Epidermal melanocyte (primary cell): ENCODE measurements around the gene USP4.
A peak's percentile ranks its signal among the peaks of the same experiment; 100 is the strongest.
"Not testable (repeated sequence)": the region's sequence is repeated elsewhere in the genome, so short reads cannot be mapped to it uniquely, and the experiment has no call there.

Experiments
- DNase-seq: peaks from one replicate; pipeline ENCODE4 v3.0.0; 2011; ENCODE audit warnings: low spot score; ENCODE audit not compliant: insufficient read length

Gene USP4

GRCh38 chr3:49339941-49340800 lies at the start of gene USP4:
Gene USP4 (minus strand): TSS chr3:49340053. CDS start chr3:49340024, 29 bp downstream.
- peak; percentile 61 for DNase-seq

DNA sequence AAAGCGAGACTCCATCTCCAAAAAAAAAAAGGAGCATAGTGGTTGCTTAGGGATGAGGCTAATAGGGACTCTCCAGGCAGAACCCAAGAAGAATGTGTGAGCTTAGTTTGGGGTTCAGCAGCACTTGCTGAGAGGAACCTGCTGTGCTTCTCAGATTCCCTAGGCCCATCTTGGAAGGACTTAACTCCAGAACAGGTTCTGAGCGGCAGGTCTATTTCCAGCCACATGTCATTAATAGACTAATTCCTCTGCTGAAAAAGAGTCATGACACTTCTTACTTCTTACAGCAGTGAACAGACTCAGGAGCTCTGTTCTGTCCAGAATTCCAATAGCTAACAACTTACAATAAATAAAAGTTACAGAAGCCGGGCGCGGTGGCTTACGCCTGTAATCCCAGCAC lies 49.4 kb upstream of the USP4 start:
- no peak for DNase-seq

GRCh38 chr3:49388289-49388820 lies 48.5 kb upstream of the USP4 start:
- no peak for DNase-seq

- DNase-seq = no peak
Observed at GRCh38 chr3:49387721-49388120, 47.9 kb upstream of the USP4 start.

GRCh38 chr3:49386056-49386756 lies 46.4 kb upstream of the USP4 start:
- DNase-seq = no peak

GRCh38 chr3:49385617-49386016 lies 45.8 kb upstream of the USP4 start:
- no peak for DNase-seq

DNA sequence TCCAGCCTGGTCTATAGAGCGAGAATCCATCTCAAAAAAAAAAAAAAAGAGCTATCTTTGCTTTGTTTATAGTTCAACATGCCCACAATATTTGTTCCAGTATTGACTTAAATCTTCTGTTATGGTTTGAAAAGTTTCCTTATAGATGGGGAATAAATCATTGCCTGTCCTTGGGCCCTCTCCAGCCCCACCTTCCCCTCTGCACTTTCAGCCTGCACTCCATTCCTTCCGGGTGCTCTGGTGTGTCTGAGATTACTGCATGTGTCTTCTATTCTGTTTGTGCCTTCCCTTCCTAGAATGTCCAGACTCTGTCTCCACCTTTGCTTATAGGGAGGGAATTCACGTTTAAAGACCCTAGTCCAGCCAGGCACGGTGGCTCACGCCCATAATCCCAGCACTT lies 43.5 kb upstream of the USP4 start:
- no peak for DNase-seq

GRCh38 chr3:49378249-49378895 lies 38.5 kb upstream of the USP4 start:
- no peak for DNase-seq

GRCh38 chr3:49377483-49377882 lies 37.6 kb upstream of the USP4 start:
- DNase-seq = no peak

- no peak for DNase-seq
Observed at GRCh38 chr3:49371946-49372345, 32.1 kb upstream of the USP4 start.

- DNase-seq = no peak
Observed at GRCh38 chr3:49370585-49371290, 30.9 kb upstream of the USP4 start.

- DNase-seq = no peak
Observed at GRCh38 chr3:49362561-49362960, 22.7 kb upstream of the USP4 start.

GRCh38 chr3:49359623-49360022 lies 19.8 kb upstream of the USP4 start:
- DNase-seq = no peak

GRCh38 chr3:49358884-49359225 lies 19.0 kb upstream of the USP4 start:
- DNase-seq = no peak

DNA sequence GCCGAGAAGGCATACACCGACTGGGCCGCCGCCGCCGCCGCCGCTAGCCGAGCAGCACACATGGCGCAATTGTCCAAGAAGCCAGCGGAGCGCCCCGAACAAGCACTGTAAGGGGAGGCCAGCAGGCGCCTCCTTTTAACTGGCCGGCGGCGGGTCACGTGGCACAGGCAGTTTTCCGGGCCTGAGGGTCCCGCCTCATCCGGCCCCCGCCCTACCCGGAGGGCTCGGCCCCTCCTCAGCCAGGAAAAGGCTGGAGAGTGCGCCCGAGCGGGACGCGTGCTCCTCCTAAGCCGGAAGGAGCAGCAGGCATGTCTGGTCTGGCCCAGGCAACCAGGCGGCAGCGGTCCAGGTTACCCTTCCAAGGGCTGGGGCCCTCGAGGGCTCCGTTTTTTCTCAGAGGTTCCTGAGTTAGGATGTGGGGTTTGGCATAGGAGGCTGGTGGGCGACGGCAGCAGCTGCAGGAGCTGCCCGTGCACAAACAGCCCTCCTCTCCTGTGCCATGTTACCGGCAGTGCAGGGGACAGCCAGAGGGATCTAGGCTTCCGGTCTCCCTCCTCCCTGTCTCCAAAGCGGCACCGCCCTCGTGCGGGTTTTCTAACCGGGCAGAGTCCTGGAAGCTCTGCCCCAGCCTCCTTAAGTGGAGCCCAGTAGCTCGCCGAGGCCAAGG lies 18.5 kb upstream of the USP4 start, which contains the start of gene GPX1:
Gene GPX1 (minus strand): TSS at position 137 of the 667 bp plus-strand sequence. CDS start 75 bp downstream, at position 62.
- peak; percentile 86 for DNase-seq

GRCh38 chr3:49357443-49358216 lies 17.8 kb upstream of the USP4 start:
- DNase-seq = not testable (repeated sequence)

DNA sequence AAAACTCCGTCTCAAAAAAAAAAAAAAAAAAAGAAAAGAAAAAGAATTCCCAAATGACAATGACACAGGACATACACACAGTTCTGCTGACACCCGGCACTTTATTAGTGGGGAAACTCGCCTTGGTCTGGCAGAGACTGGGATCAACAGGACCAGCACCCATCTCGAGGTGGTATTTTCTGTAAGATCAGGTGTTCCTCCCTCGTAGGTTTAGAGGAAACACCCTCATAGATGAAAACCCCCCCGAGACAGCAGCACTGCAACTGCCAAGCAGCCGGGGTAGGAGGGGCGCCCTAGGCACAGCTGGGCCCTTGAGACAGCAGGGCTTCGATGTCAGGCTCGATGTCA lies 17.2 kb upstream of the USP4 start:
- not testable (repeated sequence) for DNase-seq

DNA sequence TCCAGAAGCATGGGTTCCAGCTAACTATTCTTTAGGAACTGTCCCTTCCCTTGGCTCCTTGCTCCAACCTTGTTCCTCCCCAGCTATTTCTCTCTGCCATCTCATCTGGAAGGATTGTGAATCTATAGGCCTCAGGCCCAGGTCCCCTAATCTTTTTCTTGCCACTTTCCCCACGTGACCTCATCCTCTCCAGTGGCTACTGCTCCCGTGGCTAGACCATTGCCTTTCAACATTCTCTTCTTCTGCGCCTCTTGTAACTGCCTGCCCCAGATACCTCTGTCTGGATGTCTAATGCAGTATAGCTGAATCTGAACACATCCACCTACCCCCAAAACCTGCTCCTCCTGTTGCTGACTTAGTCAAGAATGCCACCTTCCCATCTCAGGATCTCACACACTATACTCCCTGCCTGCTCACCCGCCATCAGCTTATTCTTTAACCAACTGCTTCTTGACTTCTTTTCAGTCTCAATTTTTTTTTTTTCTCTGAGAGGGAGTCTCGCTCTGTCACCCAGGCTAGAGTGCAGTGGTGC lies 13.1 kb upstream of the USP4 start:
- DNase-seq = no peak

DNA sequence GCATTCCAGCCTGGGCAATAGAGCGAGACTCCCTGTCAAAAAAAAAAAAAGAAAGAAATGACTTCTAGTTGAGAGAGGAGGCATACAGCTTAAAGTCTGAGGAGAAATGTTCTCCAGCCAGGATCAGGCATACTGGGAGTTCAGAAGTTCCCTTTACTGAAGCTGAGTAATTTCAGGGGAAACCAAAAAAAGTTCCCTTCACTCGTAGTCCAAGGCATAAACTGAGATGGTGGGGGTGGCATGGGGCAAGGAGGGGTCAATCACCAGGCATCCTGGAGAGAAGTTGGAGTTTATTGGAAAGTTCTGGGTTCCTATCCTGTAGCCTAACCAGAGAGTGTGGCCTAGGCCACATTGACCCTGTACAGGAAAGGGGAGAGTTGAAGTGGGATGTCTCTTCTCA lies 12.4 kb upstream of the USP4 start:
- no peak for DNase-seq

DNA sequence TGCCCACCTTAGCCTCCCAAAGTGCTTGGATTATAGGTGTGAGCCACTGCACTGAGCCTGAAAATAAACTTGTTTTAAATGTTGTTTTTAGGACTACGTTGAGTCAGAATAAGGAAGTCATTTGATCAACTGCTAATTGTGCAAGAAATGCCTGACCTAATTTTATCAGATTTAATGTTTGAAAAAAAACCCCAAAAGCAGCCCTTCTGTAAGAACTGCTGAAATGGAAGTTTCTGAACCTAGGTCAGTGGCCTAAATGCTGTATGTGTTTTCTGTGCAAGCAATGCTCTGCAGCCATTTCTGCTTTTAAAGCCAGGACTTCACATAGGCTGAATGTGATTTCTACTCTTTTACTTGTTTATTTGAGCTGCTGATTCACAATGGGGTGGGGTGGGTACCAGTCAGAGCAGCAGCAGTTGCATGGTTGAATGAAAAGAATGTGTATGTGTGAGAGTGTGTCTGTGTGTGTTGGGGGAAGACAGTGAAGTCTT lies 11.7 kb upstream of the USP4 start:
- DNase-seq = no peak
